GM23338 (cell line): Measurements from ENCODE around the gene ATG7. TPM values are rescaled to one million over a fixed set of nuclear protein-coding genes. Genes with fewer than 3 reads are reported as not detected.

ENCODE experiments used
- CREB1 ChIP-seq: fragments of 250-450 bp; sonication (Bioruptor Pico); IDR thresholded peaks from 2 replicates; pipeline ENCODE4 v1.5.0; 2020; ENCODE audit warnings: low read depth, mild to moderate bottlenecking, moderate library complexity
- EZH2phosphoT487 ChIP-seq: fragments of 200-600 bp; sonication (generic); IDR thresholded peaks from one replicate; pipeline ENCODE4 v1.8.1; 2018; ENCODE audit warnings: antibody characterized with exemption; ENCODE audit not compliant: unreplicated experiment
- JUNB ChIP-seq: IDR thresholded peaks from one replicate; pipeline ENCODE4 v1.6.1; 2016; ENCODE audit warnings: antibody characterized with exemption; ENCODE audit not compliant: unreplicated experiment
- NANOG ChIP-seq: IDR thresholded peaks from 2 replicates; pipeline ENCODE4 v1.6.1; 2016; ENCODE audit warnings: antibody characterized with exemption, borderline replicate concordance
- POLR2AphosphoS5 ChIP-seq: IDR thresholded peaks from 2 replicates; pipeline ENCODE4 v1.6.1; 2016; ENCODE audit warnings: antibody characterized with exemption, low read depth
- REST ChIP-seq: IDR thresholded peaks from one replicate; pipeline ENCODE4 v1.6.1; 2018; ENCODE audit warnings: antibody characterized with exemption; ENCODE audit not compliant: unreplicated experiment
- STAT1 ChIP-seq: IDR thresholded peaks from one replicate; pipeline ENCODE4 v1.6.1; 2016; ENCODE audit warnings: antibody characterized with exemption; ENCODE audit not compliant: unreplicated experiment
- ZNF114 ChIP-seq: fragments of 250-450 bp; sonication (Bioruptor Pico); IDR thresholded peaks from 2 replicates; pipeline ENCODE4 v1.5.0; 2020; ENCODE audit warnings: mild to moderate bottlenecking, moderate library complexity
- ZNF331 ChIP-seq: fragments of 250-450 bp; sonication (Bioruptor Pico); IDR thresholded peaks from 2 replicates; pipeline ENCODE4 v1.5.0; 2020; ENCODE audit warnings: low read depth, mild to moderate bottlenecking, moderate library complexity
- polyA plus RNA-seq: library from polyadenylated mRNA; unstranded; fragments of >200 nt; fragmentation: Nextera tagmentation; extraction: Ambion mirVana; gene quantifications from 2 replicates; pipeline ENCODE4 v1.2.1, GENCODE V29; 2016
- total RNA-seq: library from RNA; depleted of rRNA; stranded (reverse); fragments of >200 nt; shearing (Covaris generic); gene quantifications from 2 replicates; pipeline ENCODE4 v1.2.3, GENCODE V29; 2014
- TF ChIP-seq, protein P1 (sequence below): fragments of 250-450 bp; sonication (Bioruptor Pico); IDR thresholded peaks from 2 replicates; pipeline ENCODE4 v1.5.0; 2020; ENCODE audit warnings: mild to moderate bottlenecking, moderate library complexity
- TF ChIP-seq, protein P2 (sequence below), 2 experiments: fragments of 200-600 bp in 1 of 2; sonication (generic) in 1 of 2; conservative IDR thresholded peaks; 2 replicates each; pipeline versions ENCODE4 v1.5.1 to v1.6.1; 2016 to 2017; ENCODE audit warnings: antibody characterized with exemption in 2 of 2, low read depth in 2 of 2, mild to moderate bottlenecking in 2 of 2, moderate library complexity in 1 of 2

The ATG7 gene
- total and polyA plus RNA-seq, 2 experiments from 2014 or later, result 16.2 to 36.7 TPM

GRCh38 chr3:11547498-11547897, 275.3 kb downstream of the ATG7 start (continued):
- TF ChIP-seq, protein P1, sequence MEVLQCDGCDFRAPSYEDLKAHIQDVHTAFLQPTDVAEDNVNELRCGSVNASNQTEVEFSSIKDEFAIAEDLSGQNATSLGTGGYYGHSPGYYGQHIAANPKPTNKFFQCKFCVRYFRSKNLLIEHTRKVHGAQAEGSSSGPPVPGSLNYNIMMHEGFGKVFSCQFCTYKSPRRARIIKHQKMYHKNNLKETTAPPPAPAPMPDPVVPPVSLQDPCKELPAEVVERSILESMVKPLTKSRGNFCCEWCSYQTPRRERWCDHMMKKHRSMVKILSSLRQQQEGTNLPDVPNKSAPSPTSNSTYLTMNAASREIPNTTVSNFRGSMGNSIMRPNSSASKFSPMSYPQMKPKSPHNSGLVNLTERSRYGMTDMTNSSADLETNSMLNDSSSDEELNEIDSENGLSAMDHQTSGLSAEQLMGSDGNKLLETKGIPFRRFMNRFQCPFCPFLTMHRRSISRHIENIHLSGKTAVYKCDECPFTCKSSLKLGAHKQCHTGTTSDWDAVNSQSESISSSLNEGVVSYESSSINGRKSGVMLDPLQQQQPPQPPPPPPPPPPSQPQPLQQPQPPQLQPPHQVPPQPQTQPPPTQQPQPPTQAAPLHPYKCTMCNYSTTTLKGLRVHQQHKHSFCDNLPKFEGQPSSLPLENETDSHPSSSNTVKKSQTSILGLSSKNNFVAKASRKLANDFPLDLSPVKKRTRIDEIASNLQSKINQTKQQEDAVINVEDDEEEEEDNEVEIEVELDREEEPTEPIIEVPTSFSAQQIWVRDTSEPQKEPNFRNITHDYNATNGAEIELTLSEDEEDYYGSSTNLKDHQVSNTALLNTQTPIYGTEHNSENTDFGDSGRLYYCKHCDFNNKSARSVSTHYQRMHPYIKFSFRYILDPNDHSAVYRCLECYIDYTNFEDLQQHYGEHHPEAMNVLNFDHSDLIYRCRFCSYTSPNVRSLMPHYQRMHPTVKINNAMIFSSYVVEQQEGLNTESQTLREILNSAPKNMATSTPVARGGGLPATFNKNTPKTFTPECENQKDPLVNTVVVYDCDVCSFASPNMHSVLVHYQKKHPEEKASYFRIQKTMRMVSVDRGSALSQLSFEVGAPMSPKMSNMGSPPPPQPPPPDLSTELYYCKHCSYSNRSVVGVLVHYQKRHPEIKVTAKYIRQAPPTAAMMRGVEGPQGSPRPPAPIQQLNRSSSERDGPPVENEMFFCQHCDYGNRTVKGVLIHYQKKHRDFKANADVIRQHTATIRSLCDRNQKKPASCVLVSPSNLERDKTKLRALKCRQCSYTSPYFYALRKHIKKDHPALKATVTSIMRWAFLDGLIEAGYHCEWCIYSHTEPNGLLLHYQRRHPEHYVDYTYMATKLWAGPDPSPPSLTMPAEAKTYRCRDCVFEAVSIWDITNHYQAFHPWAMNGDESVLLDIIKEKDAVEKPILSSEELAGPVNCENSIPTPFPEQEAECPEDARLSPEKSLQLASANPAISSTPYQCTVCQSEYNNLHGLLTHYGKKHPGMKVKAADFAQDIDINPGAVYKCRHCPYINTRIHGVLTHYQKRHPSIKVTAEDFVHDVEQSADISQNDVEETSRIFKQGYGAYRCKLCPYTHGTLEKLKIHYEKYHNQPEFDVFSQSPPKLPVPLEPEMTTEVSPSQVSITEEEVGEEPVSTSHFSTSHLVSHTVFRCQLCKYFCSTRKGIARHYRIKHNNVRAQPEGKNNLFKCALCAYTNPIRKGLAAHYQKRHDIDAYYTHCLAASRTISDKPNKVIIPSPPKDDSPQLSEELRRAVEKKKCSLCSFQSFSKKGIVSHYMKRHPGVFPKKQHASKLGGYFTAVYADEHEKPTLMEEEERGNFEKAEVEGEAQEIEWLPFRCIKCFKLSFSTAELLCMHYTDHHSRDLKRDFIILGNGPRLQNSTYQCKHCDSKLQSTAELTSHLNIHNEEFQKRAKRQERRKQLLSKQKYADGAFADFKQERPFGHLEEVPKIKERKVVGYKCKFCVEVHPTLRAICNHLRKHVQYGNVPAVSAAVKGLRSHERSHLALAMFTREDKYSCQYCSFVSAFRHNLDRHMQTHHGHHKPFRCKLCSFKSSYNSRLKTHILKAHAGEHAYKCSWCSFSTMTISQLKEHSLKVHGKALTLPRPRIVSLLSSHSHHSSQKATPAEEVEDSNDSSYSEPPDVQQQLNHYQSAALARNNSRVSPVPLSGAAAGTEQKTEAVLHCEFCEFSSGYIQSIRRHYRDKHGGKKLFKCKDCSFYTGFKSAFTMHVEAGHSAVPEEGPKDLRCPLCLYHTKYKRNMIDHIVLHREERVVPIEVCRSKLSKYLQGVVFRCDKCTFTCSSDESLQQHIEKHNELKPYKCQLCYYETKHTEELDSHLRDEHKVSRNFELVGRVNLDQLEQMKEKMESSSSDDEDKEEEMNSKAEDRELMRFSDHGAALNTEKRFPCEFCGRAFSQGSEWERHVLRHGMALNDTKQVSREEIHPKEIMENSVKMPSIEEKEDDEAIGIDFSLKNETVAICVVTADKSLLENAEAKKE (CRISPR knock-in tag), result no peak
- no peak for TF ChIP-seq REST
- TF ChIP-seq, protein P2, sequence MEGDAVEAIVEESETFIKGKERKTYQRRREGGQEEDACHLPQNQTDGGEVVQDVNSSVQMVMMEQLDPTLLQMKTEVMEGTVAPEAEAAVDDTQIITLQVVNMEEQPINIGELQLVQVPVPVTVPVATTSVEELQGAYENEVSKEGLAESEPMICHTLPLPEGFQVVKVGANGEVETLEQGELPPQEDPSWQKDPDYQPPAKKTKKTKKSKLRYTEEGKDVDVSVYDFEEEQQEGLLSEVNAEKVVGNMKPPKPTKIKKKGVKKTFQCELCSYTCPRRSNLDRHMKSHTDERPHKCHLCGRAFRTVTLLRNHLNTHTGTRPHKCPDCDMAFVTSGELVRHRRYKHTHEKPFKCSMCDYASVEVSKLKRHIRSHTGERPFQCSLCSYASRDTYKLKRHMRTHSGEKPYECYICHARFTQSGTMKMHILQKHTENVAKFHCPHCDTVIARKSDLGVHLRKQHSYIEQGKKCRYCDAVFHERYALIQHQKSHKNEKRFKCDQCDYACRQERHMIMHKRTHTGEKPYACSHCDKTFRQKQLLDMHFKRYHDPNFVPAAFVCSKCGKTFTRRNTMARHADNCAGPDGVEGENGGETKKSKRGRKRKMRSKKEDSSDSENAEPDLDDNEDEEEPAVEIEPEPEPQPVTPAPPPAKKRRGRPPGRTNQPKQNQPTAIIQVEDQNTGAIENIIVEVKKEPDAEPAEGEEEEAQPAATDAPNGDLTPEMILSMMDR (conservative IDR thresholded peaks at IDR 0.05; ENCODE audit: low read depth in 2 of 2), result no peak
- no peak for TF ChIP-seq ZNF114 (CRISPR knock-in tag)
- TF ChIP-seq NANOG, result no peak
- no peak for TF ChIP-seq STAT1
- no peak for TF ChIP-seq CREB1 (CRISPR knock-in tag)
- TF ChIP-seq ZNF331 (CRISPR knock-in tag), result no peak
- no peak for TF ChIP-seq JUNB
- TF ChIP-seq EZH2phosphoT487, result no peak
- TF ChIP-seq POLR2AphosphoS5, result no peak
